BLaER1 (cell line): ENCODE results near the gene RPL36.

Experiments used
- H3K27ac ChIP-seq: shearing (Covaris generic); formaldehyde crosslinking; 2 replicates; pipeline ENCODE4 v1.8.1; 2022
- H3K27me3 ChIP-seq: shearing (Covaris generic); formaldehyde crosslinking; 2 replicates; pipeline ENCODE4 v1.8.1; 2022
- H3K36me3 ChIP-seq: shearing (Covaris generic); formaldehyde crosslinking; 2 replicates; pipeline ENCODE4 v1.8.1; 2022
- H3K4me1 ChIP-seq: shearing (Covaris generic); formaldehyde crosslinking; 2 replicates; pipeline ENCODE4 v1.8.1; 2022
- H3K4me2 ChIP-seq: shearing (Covaris generic); formaldehyde crosslinking; 2 replicates; pipeline ENCODE4 v1.8.1; 2022
- H3K4me3 ChIP-seq: shearing (Covaris generic); formaldehyde crosslinking; 2 replicates; pipeline ENCODE4 v1.8.1; 2022
- H3K9ac ChIP-seq: shearing (Covaris generic); formaldehyde crosslinking; 2 replicates; pipeline ENCODE4 v1.8.1; 2022
- H3K9me3 ChIP-seq: shearing (Covaris generic); formaldehyde crosslinking; 2 replicates; pipeline ENCODE4 v1.8.1; 2022
- H4K20me1 ChIP-seq: shearing (Covaris generic); formaldehyde crosslinking; 2 replicates; pipeline ENCODE4 v1.8.1; 2022
- Cebpa-rat ChIP-seq: shearing (Covaris generic); IDR thresholded peaks from 2 replicates; pipeline ENCODE4 v1.8.1; 2022

Gene RPL36

DNA sequence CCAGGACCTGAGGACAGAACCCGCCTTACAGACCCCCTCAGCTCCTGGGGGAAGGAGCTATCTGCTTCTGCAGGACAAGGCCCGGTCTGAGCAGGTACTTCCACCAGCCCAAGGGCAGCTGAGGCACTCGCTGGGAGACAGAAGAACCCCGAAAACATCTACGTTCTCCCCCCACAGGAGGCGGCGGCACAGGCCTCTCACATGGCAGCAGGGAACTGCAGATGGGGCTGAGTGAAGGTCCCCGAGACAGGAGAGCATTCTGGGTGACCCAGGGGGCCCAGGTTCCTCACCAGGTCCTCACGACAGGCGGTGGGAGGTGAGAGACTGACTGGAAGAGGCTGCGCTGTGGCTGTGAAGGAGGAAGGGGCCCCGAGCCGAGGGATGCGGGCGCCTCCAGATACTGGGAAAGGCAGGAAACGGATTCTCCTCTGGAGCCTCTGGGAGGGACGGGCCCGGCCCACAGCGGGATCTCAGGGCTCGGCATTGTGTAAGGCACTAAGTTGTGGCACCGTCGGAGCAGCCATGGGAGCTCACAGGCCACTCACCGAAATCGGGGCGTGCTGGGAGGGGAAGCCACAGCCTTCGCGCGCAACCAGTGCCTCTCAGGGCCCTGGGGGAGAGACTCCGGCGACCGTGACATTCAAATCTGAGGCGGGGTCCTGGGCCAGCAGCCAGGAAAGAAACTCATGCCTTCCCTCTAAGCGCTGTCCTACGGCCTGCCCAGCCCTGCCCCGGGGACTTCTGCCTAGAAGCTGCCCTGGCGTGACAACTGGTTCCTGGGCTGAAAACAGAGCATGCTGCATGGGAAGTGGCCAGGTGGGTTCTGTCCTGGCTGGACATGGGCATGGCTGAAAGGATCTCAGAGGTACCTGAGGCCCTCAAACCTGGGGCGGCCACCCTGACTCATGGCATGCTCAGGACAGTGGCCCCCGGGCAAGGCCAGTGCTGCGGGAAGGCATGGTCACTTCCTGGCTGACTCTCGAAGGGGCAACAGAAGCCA is 14.0 kb downstream of the RPL36 start:
- TF ChIP-seq Cebpa-rat, result no peak
- Histone ChIP-seq H3K9me3 (peaks cover 6% of the 10 kb centered on the region; the same call in 1 of the 2 replicates), H3K4me3 (no peak overlapping the region), H3K4me2 (no peak overlapping the region), H3K36me3 (peaks cover 94% of the 10 kb centered on the region), H4K20me1 (peaks cover 73% of the 10 kb centered on the region), H3K27ac (no peak overlapping the region), H3K4me1 (peaks cover 19% of the 10 kb centered on the region), H3K9ac (no peak overlapping the region), H3K27me3 (no peaks in the 10 kb centered on the region)

DNA sequence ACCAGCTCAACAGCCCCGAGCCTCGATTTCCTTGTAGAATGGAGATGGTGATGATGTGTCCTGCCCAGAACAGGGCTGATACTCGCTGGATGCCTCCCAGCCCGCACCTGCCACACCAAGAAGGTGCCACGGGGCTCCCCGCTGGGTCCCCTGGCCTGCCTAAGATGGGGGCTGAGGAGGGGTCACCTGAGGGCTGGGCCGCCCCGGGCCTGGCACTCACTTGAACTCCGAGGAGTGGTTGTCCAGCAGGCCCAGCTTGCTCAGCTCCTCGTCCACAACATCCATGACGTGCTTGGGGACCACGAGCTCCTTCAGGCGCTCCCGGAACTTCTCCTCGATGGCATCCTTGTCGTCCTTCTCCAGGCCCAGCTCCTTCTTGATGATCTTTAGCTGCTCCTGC is 15.5 kb downstream of the RPL36 start:
- Histone ChIP-seq H3K9me3 (peaks cover 6% of the 10 kb centered on the region; the same call in 1 of the 2 replicates), H3K4me3 (no peak overlapping the region), H3K27me3 (no peaks in the 10 kb centered on the region), H3K27ac (no peak overlapping the region), H3K4me1 (peaks cover 5% of the 10 kb centered on the region; the same call in 1 of the 2 replicates), H4K20me1 (peaks cover 65% of the 10 kb centered on the region), H3K36me3 (peaks cover 94% of the 10 kb centered on the region), H3K4me2 (no peak overlapping the region), H3K9ac (no peak overlapping the region)
- no peak for TF ChIP-seq Cebpa-rat

DNA sequence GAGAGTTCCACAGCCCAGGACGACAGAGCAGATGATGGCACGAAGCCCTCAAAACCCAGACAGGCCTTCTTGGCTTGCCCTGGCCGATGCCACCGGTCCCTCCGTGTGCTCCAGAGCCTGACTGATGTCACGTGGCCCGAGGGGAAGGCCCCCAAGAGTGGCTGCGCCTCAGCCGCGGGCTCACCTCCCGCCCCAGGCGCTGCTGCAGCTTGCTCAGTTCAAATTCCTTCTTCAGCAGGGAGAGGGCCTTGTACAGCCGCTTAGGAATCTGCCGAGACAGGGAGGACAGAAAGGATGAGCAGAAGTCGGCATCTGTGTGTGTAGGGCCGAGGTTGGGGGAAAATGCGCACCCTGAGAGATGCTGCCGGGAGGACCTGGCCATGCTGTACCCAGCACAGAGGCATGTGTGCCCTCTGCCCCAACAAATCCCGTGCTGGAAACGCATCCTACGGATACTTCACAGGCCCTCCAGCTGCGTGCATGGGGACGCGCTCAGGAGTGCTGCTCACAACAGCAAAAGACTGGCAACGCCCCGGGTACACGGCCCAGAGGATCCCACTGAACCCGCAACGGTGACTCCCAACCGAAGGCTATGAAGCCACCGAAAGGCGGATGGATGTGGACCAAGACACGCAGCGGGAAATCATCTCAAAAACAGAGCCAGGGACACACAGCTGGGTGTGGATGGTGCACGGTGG is 16.9 kb downstream of the RPL36 start:
- Histone ChIP-seq H4K20me1 (peaks cover 71% of the 10 kb centered on the region), H3K9ac (no peak overlapping the region), H3K9me3 (peaks cover 6% of the 10 kb centered on the region; the same call in 1 of the 2 replicates), H3K27ac (no peak overlapping the region), H3K4me2 (no peak overlapping the region), H3K4me3 (no peak overlapping the region), H3K36me3 (peaks cover 94% of the 10 kb centered on the region), H3K27me3 (no peaks in the 10 kb centered on the region), H3K4me1 (no peaks in the 10 kb centered on the region)
- no peak for TF ChIP-seq Cebpa-rat

DNA sequence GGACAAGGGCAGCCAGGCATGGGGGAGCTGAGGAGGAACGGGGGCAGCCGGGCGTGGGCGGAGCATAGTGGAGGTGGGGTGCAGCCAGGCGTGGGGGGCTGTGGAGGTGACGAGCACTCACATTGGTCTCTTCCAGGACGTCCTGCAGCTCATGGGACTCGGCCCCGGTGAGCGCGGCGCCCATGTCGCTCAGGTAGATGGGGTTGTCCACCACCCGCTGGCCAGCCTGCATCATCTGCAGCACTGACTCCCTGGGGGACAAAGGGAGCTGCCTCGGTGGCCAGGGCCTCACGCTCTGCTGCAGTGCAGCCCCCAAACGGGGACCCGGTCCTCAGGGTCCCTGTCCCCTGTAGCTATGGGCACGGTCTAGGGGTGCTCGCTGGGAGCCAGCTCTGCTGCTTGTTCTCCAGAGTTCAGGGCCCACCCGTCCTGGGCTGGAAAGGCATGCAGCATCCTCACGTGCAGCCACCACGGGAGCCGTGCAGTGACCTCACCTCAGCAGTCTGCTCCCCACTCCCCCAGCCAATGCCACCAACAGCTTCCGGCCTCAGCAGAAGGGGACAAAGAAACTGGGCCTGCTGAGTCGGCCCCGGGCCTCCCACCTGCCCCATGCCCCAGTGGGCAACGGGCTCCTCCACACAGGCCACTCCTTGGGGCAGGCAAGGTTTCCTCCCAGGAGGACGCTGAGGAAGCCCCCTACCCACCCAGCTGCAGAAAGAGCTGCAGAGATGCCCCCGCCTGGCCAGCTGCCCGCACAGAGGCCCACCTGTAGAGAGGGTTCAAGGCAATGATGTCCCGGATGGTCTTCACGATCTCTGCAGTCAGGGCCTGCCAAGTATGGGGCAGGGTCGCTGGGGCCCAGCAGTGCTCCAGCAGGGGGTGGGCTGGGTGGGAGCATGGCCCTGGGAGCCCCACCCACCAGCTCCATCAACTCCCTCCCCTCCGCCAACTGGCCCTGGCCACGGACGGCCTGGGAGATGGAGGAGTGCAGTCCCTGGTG is 17.8 kb downstream of the RPL36 start:
- Histone ChIP-seq H3K36me3 (peaks cover 99% of the 10 kb centered on the region), H3K4me3 (no peak overlapping the region), H3K4me1 (no peaks in the 10 kb centered on the region), H3K27ac (no peak overlapping the region), H3K9ac (no peak overlapping the region), H3K4me2 (no peak overlapping the region), H3K27me3 (no peaks in the 10 kb centered on the region), H4K20me1 (peaks cover 80% of the 10 kb centered on the region), H3K9me3 (peaks cover 6% of the 10 kb centered on the region; the same call in 1 of the 2 replicates)
- no peak for TF ChIP-seq Cebpa-rat

DNA sequence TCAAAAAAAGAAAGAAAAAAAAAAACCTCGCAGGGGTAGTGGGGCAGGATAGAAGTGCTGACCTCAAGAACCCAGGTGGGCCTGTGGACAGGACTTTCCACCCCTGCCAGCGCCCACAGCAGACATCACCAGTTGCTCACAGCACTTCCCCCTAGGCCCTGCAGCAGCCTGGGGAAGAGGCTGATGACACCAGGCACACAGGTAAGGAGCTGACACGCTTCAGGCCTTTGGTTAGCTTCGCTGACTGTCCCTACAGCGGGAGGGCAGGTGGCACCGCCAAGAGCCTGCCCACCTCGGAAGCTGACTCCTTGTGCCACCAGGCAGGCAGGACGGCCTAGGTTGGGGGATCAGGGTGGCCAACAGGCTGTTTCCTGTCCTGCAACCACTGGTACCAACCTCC is 20.9 kb downstream of the RPL36 start:
- Histone ChIP-seq H3K4me1 (no peaks in the 10 kb centered on the region), H3K27me3 (no peaks in the 10 kb centered on the region), H3K4me3 (no peak overlapping the region), H3K9ac (no peak overlapping the region), H3K4me2 (no peak overlapping the region), H3K36me3 (peaks cover 94% of the 10 kb centered on the region), H3K9me3 (no peaks in the 10 kb centered on the region), H3K27ac (no peak overlapping the region), H4K20me1 (peaks cover 83% of the 10 kb centered on the region)
- no peak for TF ChIP-seq Cebpa-rat

DNA sequence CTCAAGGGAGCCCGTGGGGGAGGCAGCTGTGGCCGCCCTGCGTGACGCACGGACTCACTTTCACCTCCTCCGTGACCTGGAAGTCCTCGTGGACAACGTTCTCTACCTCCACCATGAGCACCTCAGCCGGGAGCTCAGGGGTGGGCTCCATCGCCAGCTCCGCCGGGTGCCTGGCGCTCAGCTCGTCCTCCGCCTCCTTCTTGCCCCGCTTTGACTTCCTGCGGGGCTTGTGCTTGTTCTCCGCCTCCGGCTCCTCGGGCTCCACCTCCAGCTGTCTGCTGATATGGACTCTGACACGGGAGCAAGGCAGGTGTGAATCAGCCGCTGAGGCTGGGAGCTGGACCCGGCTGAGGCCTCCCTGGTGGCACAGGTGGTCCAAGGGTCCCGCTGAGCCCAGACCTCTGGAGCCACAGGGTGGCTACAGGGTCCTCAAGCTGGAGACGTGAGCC is 21.6 kb downstream of the RPL36 start:
- Histone ChIP-seq H3K4me2 (no peak overlapping the region), H3K27ac (no peak overlapping the region), H3K4me1 (no peaks in the 10 kb centered on the region), H3K9ac (no peak overlapping the region), H3K36me3 (peaks cover 93% of the 10 kb centered on the region), H3K4me3 (no peak overlapping the region), H4K20me1 (peaks cover 83% of the 10 kb centered on the region), H3K27me3 (no peaks in the 10 kb centered on the region), H3K9me3 (no peaks in the 10 kb centered on the region)
- no peak for TF ChIP-seq Cebpa-rat

DNA sequence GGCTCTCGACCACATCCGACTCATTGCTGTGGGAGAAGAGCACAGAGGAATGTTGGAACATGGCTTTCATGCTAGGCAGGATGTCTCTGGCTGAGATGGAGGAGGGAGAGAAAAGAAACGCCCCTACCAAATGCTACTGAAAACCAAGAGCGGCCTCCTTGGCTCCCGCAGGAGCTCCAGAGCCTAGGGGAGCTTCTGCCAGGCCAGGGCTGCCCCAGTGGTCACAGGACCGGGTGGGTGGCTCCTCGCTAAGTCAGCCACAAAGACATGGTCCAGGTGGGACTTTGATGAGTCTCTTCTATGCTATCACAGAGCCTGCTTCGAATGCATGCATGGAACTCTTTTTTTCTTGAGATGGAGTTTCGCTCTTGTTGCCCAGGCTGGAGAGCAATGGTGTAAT is 23.1 kb downstream of the RPL36 start:
- Histone ChIP-seq H3K27me3 (no peaks in the 10 kb centered on the region), H3K4me2 (no peak overlapping the region), H3K4me3 (no peak overlapping the region), H3K27ac (no peak overlapping the region), H3K9ac (no peak overlapping the region), H4K20me1 (peaks cover 83% of the 10 kb centered on the region), H3K9me3 (no peaks in the 10 kb centered on the region), H3K4me1 (peaks cover 12% of the 10 kb centered on the region), H3K36me3 (peaks cover 92% of the 10 kb centered on the region)
- TF ChIP-seq Cebpa-rat, result no peak

DNA sequence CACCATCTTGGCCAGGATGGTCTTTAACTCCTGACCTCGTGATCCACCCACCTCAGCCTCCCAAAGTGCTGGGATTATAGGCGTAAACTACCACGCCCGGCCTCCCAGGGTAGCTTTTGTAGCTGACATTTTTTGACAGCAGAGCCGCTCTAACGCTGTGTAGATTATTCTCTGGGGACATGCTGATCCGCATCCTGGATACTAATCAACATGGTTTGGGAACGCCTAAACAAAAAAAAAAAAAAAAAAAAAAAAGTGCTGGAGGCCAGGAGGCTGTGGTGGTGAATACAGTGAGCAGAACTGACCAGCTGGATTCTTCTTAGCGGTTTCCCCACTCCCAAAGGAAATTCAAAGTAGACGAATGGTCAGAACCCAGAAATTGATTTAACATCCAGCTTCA is 24.7 kb downstream of the RPL36 start:
- peaks cover 78% of the 10 kb centered on the region for H3K36me3 ChIP-seq
- no peak for TF ChIP-seq Cebpa-rat
- no peak overlapping the region for H3K9ac ChIP-seq
- H3K9me3 ChIP-seq, result no peaks in the 10 kb centered on the region
- no peak overlapping the region for H3K27ac ChIP-seq
- H3K4me1 ChIP-seq, result peaks cover 22% of the 10 kb centered on the region
- H3K27me3 ChIP-seq, result no peaks in the 10 kb centered on the region
- H4K20me1 ChIP-seq, result peaks cover 98% of the 10 kb centered on the region
- H3K4me2 ChIP-seq, result no peak overlapping the region
- H3K4me3 ChIP-seq, result no peak overlapping the region
